Activated naive CD8-positive, alpha-beta T cell treated with anti-CD3 and anti-CD28 coated beads, Interleukin-2, amount 50 U/mL, for 24 hours (primary cell): ENCODE measurements around the gene MAML2.

Experiments used
- ATAC-seq: fragments of 150-1000 bp; cut with Tn5 transposase; one replicate; pipeline ENCODE4 v1.10.0; 2021
- DNase-seq: peaks from one replicate; pipeline ENCODE4 v3.0.0; 2021
- H3K27ac Mint-ChIP-seq: one replicate; pipeline ENCODE4 v1.8.0; 2021; ENCODE audit warnings: mild to moderate bottlenecking, mixed read lengths
- H3K27me3 Mint-ChIP-seq: one replicate; pipeline ENCODE4 v1.8.0; 2021; ENCODE audit warnings: mixed read lengths
- H3K36me3 Mint-ChIP-seq: one replicate; pipeline ENCODE4 v1.8.0; 2021; ENCODE audit warnings: low read depth, mixed read lengths
- H3K4me1 Mint-ChIP-seq: one replicate; pipeline ENCODE4 v1.8.0; 2021; ENCODE audit warnings: mixed read lengths
- H3K4me3 Mint-ChIP-seq: one replicate; pipeline ENCODE4 v1.8.0; 2021; ENCODE audit warnings: mild to moderate bottlenecking, moderate library complexity, mixed read lengths
- H3K9me3 Mint-ChIP-seq: one replicate; pipeline ENCODE4 v1.8.0; 2021; ENCODE audit warnings: mixed read lengths

MAML2 gene

GRCh38 chr11:96035740-96036078 is 307.3 kb downstream of the MAML2 start:
- no peak for ATAC-seq
- Mint-ChIP-seq H3K4me1 (peaks cover 21% of the 10 kb centered on the region), H3K9me3 (no peaks in the 10 kb centered on the region), H3K4me3 (no peak overlapping the region), H3K27me3 (no peaks in the 10 kb centered on the region), H3K27ac (no peak overlapping the region), H3K36me3 (peaks cover 21% of the 10 kb centered on the region)
- no peak for DNase-seq

GRCh38 chr11:96035031-96035739 is 307.8 kb downstream of the MAML2 start:
- Mint-ChIP-seq H3K4me1 (peaks cover 22% of the 10 kb centered on the region), H3K9me3 (no peaks in the 10 kb centered on the region), H3K27ac (no peak overlapping the region), H3K27me3 (no peaks in the 10 kb centered on the region), H3K36me3 (peaks cover 21% of the 10 kb centered on the region), H3K4me3 (no peak overlapping the region)
- DNase-seq, result no peak
- no peak for ATAC-seq

- H3K4me1 Mint-ChIP-seq, result peaks cover 33% of the 10 kb centered on the region
- DNase-seq (no peak), ATAC-seq (no peak)
- H3K4me3 Mint-ChIP-seq, result no peak overlapping the region
- H3K36me3 Mint-ChIP-seq, result peaks cover 21% of the 10 kb centered on the region
- H3K27ac Mint-ChIP-seq, result no peak overlapping the region
- H3K9me3 Mint-ChIP-seq, result no peaks in the 10 kb centered on the region
- no peaks in the 10 kb centered on the region for H3K27me3 Mint-ChIP-seq
Measured at GRCh38 chr11:96033599-96033998, 309.4 kb downstream of the MAML2 start.

GRCh38 chr11:96033095-96033494 is 309.9 kb downstream of the MAML2 start:
- no peaks in the 10 kb centered on the region for H3K27me3 Mint-ChIP-seq
- ATAC-seq (no peak), DNase-seq (no peak)
- no peak overlapping the region for H3K27ac Mint-ChIP-seq
- H3K36me3 Mint-ChIP-seq, result peaks cover 22% of the 10 kb centered on the region
- H3K9me3 Mint-ChIP-seq, result no peaks in the 10 kb centered on the region
- no peak overlapping the region for H3K4me3 Mint-ChIP-seq
- peaks cover 35% of the 10 kb centered on the region for H3K4me1 Mint-ChIP-seq

GRCh38 chr11:96028746-96029145 is 314.2 kb downstream of the MAML2 start:
- H3K27me3 Mint-ChIP-seq, result no peaks in the 10 kb centered on the region
- ATAC-seq, result no peak
- no peaks in the 10 kb centered on the region for H3K9me3 Mint-ChIP-seq
- no peak overlapping the region for H3K4me3 Mint-ChIP-seq
- DNase-seq, result no peak
- peaks cover 49% of the 10 kb centered on the region for H3K4me1 Mint-ChIP-seq
- H3K36me3 Mint-ChIP-seq, result peaks cover 13% of the 10 kb centered on the region
- no peak overlapping the region for H3K27ac Mint-ChIP-seq

- H3K36me3 Mint-ChIP-seq, result peaks cover 6% of the 10 kb centered on the region
- H3K4me1 Mint-ChIP-seq, result peaks cover 45% of the 10 kb centered on the region
- H3K4me3 Mint-ChIP-seq, result no peak overlapping the region
- ATAC-seq, result no peak
- H3K27ac Mint-ChIP-seq, result no peak overlapping the region
- DNase-seq, result no peak
- no peaks in the 10 kb centered on the region for H3K27me3 Mint-ChIP-seq
- no peaks in the 10 kb centered on the region for H3K9me3 Mint-ChIP-seq
Measured at GRCh38 chr11:96027021-96027420, 316.0 kb downstream of the MAML2 start.

- ATAC-seq (peak; percentile 76), DNase-seq (no peak)
- Mint-ChIP-seq H3K27ac (no peak overlapping the region), H3K9me3 (no peaks in the 10 kb centered on the region), H3K4me3 (no peak overlapping the region), H3K27me3 (no peaks in the 10 kb centered on the region), H3K36me3 (peaks cover 6% of the 10 kb centered on the region), H3K4me1 (peaks cover 45% of the 10 kb centered on the region)
Measured at GRCh38 chr11:96026310-96026709, 316.7 kb downstream of the MAML2 start.

GRCh38 chr11:96024666-96025065 is 318.3 kb downstream of the MAML2 start:
- no peak for DNase-seq
- Mint-ChIP-seq H3K4me3 (no peak overlapping the region), H3K36me3 (peaks cover 9% of the 10 kb centered on the region), H3K9me3 (no peaks in the 10 kb centered on the region), H3K4me1 (peaks cover 56% of the 10 kb centered on the region), H3K27me3 (no peaks in the 10 kb centered on the region), H3K27ac (no peak overlapping the region)
- ATAC-seq, result peak; percentile 36

- ATAC-seq (no peak), DNase-seq (no peak)
- Mint-ChIP-seq H3K27me3 (no peaks in the 10 kb centered on the region), H3K4me3 (no peak overlapping the region), H3K4me1 (peaks cover 50% of the 10 kb centered on the region), H3K36me3 (peaks cover 9% of the 10 kb centered on the region), H3K27ac (no peak overlapping the region), H3K9me3 (no peaks in the 10 kb centered on the region)
Measured at GRCh38 chr11:96023275-96023674, 319.7 kb downstream of the MAML2 start.

GRCh38 chr11:96021901-96022650 is 320.9 kb downstream of the MAML2 start:
- no peak for ATAC-seq
- no peaks in the 10 kb centered on the region for H3K27me3 Mint-ChIP-seq
- no peak overlapping the region for H3K4me3 Mint-ChIP-seq
- no peak for DNase-seq
- no peaks in the 10 kb centered on the region for H3K9me3 Mint-ChIP-seq
- peaks cover 43% of the 10 kb centered on the region for H3K4me1 Mint-ChIP-seq
- peak overlapping the region; percentile 10 for H3K27ac Mint-ChIP-seq
- H3K36me3 Mint-ChIP-seq, result peaks cover 4% of the 10 kb centered on the region

- Mint-ChIP-seq H3K27me3 (no peaks in the 10 kb centered on the region), H3K27ac (peak overlapping the region; percentile 73), H3K4me1 (peaks cover 49% of the 10 kb centered on the region), H3K36me3 (peaks cover 4% of the 10 kb centered on the region), H3K9me3 (no peaks in the 10 kb centered on the region), H3K4me3 (no peak overlapping the region)
- ATAC-seq, result peak; percentile 67
- DNase-seq, result peak; percentile 22
Measured at GRCh38 chr11:96019810-96020747, 322.9 kb downstream of the MAML2 start.

GRCh38 chr11:96019281-96019680 is 323.7 kb downstream of the MAML2 start:
- no peak overlapping the region for H3K4me3 Mint-ChIP-seq
- no peak for ATAC-seq
- DNase-seq, result no peak
- no peak overlapping the region for H3K27ac Mint-ChIP-seq
- H3K9me3 Mint-ChIP-seq, result no peaks in the 10 kb centered on the region
- H3K4me1 Mint-ChIP-seq, result peaks cover 49% of the 10 kb centered on the region
- no peaks in the 10 kb centered on the region for H3K27me3 Mint-ChIP-seq
- H3K36me3 Mint-ChIP-seq, result peaks cover 4% of the 10 kb centered on the region

GRCh38 chr11:96017856-96018255 is 325.1 kb downstream of the MAML2 start:
- DNase-seq (no peak), ATAC-seq (no peak)
- Mint-ChIP-seq H3K4me1 (peaks cover 61% of the 10 kb centered on the region), H3K36me3 (peaks cover 4% of the 10 kb centered on the region), H3K27me3 (no peaks in the 10 kb centered on the region), H3K27ac (no peak overlapping the region), H3K4me3 (no peak overlapping the region), H3K9me3 (no peaks in the 10 kb centered on the region)

GRCh38 chr11:96016978-96017502 is 326.0 kb downstream of the MAML2 start:
- H3K36me3 Mint-ChIP-seq, result peaks cover 2% of the 10 kb centered on the region
- H3K27me3 Mint-ChIP-seq, result no peaks in the 10 kb centered on the region
- H3K27ac Mint-ChIP-seq, result no peak overlapping the region
- DNase-seq (no peak), ATAC-seq (no peak)
- peaks cover 66% of the 10 kb centered on the region for H3K4me1 Mint-ChIP-seq
- no peak overlapping the region for H3K4me3 Mint-ChIP-seq
- no peaks in the 10 kb centered on the region for H3K9me3 Mint-ChIP-seq
